Peyer's patch (tissue), 4 donors: ENCODE measurements around the gene DAZ3.
"Not testable (repeated sequence)": the region's sequence is repeated elsewhere in the genome, so short reads cannot be mapped to it uniquely, and the experiment has no call there.

Experiments used
- POLR2A ChIP-seq, 2 donors: fragments of 450-650 bp; IDR thresholded peaks; one replicate each; pipeline ENCODE4 v1.5.1; 2017; ENCODE audit warnings: antibody characterized with exemption in 2 of 2, mild to moderate bottlenecking in 2 of 2, moderate library complexity in 2 of 2
- TF ChIP-seq, protein P1 (sequence below), 6 experiments: fragments of 450-650 bp in 4 of 6; fragments of 200-600 bp in 2 of 6; sonication (generic) in 1 of 6; IDR thresholded peaks; one replicate each; pipeline ENCODE4 v1.5.1; 2017 to 2019; ENCODE audit warnings: antibody characterized with exemption in 6 of 6, mild to moderate bottlenecking in 3 of 6, moderate library complexity in 1 of 6

DNA sequence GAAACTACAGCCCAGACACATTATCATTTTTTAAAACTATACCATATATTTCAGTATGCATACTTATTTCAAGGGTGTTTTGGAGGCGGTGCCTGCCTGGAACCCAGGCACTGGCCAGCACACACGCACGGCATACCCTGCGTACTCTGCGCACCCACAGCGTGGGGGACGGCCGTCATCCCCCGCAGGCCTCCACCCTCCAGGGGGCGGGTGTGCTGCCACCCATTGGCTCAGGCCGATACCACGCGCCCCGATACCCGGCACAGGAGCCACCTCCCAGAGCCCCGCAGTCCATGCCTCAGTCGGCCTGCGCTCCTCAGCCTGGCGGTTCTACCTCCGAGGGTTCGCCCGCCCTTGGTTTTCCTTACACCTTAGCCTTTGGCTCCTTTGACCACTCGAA, 20.4 kb upstream of the DAZ3 start, which contains the start of gene DAZ4:
- TF ChIP-seq, protein P1, sequence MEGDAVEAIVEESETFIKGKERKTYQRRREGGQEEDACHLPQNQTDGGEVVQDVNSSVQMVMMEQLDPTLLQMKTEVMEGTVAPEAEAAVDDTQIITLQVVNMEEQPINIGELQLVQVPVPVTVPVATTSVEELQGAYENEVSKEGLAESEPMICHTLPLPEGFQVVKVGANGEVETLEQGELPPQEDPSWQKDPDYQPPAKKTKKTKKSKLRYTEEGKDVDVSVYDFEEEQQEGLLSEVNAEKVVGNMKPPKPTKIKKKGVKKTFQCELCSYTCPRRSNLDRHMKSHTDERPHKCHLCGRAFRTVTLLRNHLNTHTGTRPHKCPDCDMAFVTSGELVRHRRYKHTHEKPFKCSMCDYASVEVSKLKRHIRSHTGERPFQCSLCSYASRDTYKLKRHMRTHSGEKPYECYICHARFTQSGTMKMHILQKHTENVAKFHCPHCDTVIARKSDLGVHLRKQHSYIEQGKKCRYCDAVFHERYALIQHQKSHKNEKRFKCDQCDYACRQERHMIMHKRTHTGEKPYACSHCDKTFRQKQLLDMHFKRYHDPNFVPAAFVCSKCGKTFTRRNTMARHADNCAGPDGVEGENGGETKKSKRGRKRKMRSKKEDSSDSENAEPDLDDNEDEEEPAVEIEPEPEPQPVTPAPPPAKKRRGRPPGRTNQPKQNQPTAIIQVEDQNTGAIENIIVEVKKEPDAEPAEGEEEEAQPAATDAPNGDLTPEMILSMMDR (IDR thresholded peaks at IDR 0.05), result not testable (repeated sequence)
- not testable (repeated sequence) for TF ChIP-seq POLR2A (IDR thresholded peaks at IDR 0.05)
